Measurements from ENCODE around the gene PRR30. TPM values are rescaled to one million over a fixed set of nuclear protein-coding genes. Genes with fewer than 3 reads are reported as not detected.

Gene PRR30
- total RNA-seq, 1 experiment from 2014 or later = not detected

DNA sequence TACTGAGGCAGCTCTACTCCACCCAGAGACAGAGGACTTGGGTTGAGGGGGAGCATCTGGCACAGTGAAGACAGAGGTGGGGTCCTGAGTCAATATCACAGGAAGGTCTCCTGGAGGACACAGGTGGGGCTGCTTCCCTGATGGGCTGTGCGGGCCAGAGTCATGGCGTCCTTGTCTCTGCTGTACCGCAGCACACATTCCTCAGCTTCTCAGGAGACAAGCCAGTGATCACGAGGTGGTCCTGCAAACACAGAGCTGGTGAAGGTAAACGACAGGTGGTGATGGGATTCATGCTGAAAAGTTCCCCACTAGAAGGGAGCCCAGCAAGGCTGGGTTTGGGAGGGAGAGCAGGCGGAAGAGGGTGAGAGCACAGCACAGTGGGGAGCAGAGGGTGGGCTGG is 19.3 kb upstream of the PRR30 start:
- in situ Hi-C loops (cut with HindIII; ENCODE audit: low sequenced_read_pairs) = no loop called here
- no peak for DNase-seq (ENCODE audit: low spot score)

GRCh38 chr2:27155069-27155520 is 15.9 kb upstream of the PRR30 start:
- in situ Hi-C loops (cut with HindIII; ENCODE audit: low sequenced_read_pairs) = no loop called here
- no peak for DNase-seq (ENCODE audit: low spot score)

- in situ Hi-C loops (cut with HindIII; ENCODE audit: low sequenced_read_pairs) = no loop called here
- no peak for DNase-seq (ENCODE audit: low spot score)
Observed at GRCh38 chr2:27154488-27154887, 15.3 kb upstream of the PRR30 start.

DNA sequence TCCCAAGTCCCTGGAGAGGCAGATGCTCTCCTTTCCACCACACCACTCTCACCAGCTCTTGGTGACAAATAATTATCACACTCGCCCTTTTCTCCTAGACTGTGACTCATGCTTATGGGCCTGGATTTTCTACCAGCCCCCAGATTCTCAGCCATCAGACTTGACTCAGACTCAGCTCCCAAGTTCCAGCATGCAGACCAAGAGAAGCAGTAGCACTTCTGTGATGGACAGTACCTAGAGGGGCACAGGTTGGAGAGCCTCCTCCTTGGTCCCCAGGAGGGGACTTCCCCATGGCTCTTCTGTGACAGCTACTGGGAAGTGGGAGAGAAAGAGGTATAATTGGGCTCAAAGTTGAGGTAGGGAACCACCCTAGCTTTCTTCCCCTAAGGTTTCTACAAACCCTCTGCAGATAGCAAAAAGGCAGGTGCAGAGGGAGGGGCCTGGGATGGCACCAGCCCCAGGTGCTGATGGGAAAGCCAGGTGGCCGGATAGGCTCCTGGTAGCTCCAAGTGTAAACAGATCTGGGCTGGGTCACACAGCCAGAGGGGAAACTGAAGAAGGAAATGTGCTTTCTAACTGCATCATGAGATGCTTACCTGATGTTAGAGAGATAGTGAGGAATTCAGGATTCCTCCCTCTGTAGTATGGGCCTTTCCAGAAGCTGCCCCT is 13.7 kb upstream of the PRR30 start:
- DNase-seq (ENCODE audit: low spot score) = no peak
- in situ Hi-C loops (cut with HindIII; ENCODE audit: low sequenced_read_pairs) = no loop called here

- in situ Hi-C loops (cut with HindIII; ENCODE audit: low sequenced_read_pairs) = no loop called here
- DNase-seq (ENCODE audit: low spot score) = no peak
Observed at GRCh38 chr2:27152102-27152795, 13.0 kb upstream of the PRR30 start.

DNA sequence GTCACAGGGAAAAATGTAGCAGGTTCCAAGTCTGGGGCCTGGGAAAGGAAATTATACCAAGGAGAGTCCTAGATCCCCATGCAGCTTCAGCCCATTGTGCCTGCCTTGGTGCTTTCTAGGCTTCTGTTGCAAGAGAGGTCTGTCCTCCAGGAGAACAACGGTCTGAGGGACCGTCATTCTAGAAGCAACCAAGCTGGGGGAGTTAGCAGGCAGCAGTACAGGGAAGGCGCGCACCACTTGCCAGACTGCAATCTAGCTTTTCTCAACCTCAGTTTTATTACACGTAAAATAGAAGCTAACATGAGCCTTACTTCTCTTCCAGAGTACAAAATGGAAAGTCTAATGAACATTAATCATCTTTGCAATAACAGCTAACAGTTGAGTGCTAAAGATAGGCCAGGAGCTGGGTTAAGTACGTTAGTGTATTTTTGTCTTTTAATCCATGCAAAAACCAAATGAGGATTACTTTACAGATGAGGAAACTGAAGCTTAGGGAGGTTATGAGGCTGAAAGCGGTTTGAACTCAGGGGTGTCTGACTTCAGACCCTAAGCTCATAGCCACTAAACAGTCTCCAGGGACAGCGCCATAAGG is 11.5 kb upstream of the PRR30 start:
- no peak for DNase-seq (ENCODE audit: low spot score)
- in situ Hi-C loops (cut with HindIII; ENCODE audit: low sequenced_read_pairs) = no loop called here

DNA sequence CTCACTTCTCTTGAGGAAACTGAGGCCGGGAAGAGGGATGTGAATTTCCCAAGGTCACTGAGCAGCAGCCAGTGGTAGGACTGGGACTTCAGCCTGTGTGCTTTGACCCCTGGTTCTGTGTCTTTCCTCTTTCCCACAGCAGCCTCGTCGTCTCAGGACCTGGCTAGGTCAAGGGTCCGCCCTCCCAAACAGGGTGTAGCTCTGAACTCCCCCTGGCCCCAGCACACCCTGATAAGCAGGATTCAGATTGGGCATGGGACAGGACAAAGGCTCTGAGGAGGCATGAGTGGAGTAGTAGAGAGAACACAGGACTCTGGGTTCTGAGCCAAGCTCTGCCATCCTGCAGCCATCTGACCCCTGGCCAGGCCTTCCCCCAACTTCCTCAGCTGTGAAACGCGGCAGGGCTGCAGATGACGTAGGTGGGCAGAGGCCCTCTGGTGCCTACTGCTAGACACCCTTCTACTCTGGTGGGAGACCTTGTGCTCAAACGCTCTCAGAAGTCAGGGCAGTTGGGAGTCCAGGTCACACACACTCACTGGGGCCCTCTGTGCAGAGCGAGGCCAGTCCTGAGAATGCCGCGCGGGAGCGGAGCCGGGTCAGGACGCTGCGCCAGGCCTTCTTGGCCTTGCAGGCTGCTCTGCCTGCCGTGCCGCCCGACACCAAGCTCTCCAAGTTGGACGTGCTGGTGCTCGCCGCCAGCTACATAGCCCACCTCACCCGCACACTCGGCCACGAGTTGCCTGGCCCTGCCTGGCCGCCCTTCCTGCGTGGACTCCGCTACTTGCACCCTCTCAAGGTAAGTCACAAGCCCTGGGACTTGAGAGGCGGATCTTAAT is 10.6 kb upstream of the PRR30 start:
- no peak for DNase-seq (ENCODE audit: low spot score)
- in situ Hi-C loops (cut with HindIII; ENCODE audit: low sequenced_read_pairs) = no loop called here

- no peak for DNase-seq (ENCODE audit: low spot score)
- in situ Hi-C loops (cut with HindIII; ENCODE audit: low sequenced_read_pairs) = no loop called here
Observed at GRCh38 chr2:27148801-27149439, 9.7 kb upstream of the PRR30 start, which contains the start of gene TCF23. TSS of gene TCF23 (plus strand) at chr2:27149004. CDS start at chr2:27149134, 130 bp downstream.

- in situ Hi-C loops (cut with HindIII; ENCODE audit: low sequenced_read_pairs) = no loop called here
Observed at GRCh38 chr2:27147935-27148334, 8.7 kb upstream of the PRR30 start.

DNA sequence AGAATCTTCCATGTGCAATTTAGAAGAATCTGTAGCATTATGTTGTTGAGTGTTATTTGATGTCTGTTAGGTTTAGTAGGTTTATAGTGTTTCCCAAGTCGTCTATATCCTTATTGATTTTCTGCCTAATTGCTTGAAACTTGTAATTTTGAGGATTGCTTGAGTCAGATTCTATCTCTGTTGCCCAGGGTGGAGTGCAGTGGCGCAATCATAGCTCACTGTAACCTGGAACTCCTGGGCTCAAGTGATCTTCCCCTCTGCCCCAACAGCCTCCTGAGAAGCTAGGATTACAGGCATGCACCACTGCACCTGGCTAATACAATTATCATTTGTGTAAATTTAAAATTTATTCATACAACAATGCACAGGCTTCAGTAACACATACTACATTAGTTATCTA is 6.5 kb upstream of the PRR30 start:
- in situ Hi-C loops (cut with HindIII; ENCODE audit: low sequenced_read_pairs) = no loop called here
- no peak for DNase-seq (ENCODE audit: low spot score)

More at GRCh38 chr2:27147935-27148334, 8.7 kb upstream of the PRR30 start:
- no peak for DNase-seq (ENCODE audit: low spot score)

DNA sequence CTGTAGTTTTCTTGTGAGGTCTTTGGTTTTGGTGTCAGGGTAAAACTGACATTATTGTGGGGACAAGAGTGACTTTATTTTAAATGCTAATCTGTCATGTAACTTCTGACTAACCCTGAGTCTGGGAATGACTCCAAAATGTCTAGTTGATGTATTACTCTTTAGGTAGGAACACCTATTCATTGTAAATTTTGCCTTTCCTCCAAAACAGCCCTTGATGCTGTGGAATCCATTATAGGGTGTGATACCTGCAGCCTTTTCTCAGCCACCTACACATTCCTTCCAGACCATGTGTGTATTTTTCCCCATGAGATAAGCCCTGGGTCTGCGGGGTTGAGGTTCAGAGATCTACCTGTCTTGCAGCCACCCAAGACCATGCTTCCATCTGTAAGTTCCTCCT is 4.1 kb upstream of the PRR30 start:
- DNase-seq (ENCODE audit: low spot score) = no peak
- in situ Hi-C loops (cut with HindIII; ENCODE audit: low sequenced_read_pairs) = no loop called here

DNA sequence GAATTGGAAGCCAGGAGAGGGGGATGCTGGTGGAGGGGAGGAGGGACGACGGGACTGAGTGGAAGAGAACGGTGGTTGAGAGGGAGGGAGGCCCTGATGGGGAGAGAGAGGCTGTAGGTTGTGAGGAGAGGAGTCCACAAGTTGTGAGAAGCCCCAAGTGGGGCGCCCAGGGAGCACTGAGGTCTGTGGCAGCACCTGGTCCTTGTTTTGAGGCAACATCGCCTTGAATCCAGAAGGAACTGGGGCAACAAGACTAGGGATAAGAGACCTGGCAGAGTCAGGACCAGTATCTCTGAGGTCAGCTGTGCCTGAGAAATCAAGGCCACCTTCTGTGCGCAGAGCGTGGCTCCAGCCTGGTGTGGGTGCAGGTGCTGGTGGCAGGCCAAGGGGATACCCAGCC is 1.1 kb downstream of the PRR30 start:
- DNase-seq (ENCODE audit: low spot score) = no peak
- in situ Hi-C loops (cut with HindIII; ENCODE audit: low sequenced_read_pairs) = no loop called here

- in situ Hi-C loops (cut with HindIII; ENCODE audit: low sequenced_read_pairs) = no loop called here
- DNase-seq (ENCODE audit: low spot score) = no peak
Observed at GRCh38 chr2:27137322-27137935, 1.8 kb downstream of the PRR30 start.

DNA sequence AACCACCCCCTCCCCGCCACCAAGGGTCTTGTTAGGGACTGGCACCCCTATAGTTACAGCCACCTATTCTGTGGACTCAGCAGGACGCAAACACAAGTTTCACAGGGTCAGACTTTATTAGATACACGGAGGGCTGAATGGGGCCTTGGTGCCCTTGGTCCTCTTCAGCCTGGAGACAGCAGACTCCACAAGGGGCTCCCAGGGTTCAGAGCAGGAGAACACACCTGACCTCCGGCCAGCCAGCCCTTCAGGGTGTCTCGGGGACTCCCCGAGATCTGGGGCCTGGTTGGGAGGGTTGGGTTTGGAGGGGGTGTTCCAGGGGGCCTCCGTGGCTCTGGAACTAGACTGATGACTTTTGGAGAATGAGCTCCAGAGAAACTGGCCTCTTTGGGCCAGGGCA is 2.5 kb downstream of the PRR30 start:
- in situ Hi-C loops (cut with HindIII; ENCODE audit: low sequenced_read_pairs) = no loop called here
- DNase-seq (ENCODE audit: low spot score) = no peak

GRCh38 chr2:27135478-27135955 is 3.7 kb downstream of the PRR30 start:
- in situ Hi-C loops (cut with HindIII; ENCODE audit: low sequenced_read_pairs) = no loop called here
- no peak for DNase-seq (ENCODE audit: low spot score)

GRCh38 chr2:27134781-27135477 is 4.3 kb downstream of the PRR30 start:
- in situ Hi-C loops (cut with HindIII; ENCODE audit: low sequenced_read_pairs) = no loop called here
- no peak for DNase-seq (ENCODE audit: low spot score)

DNA sequence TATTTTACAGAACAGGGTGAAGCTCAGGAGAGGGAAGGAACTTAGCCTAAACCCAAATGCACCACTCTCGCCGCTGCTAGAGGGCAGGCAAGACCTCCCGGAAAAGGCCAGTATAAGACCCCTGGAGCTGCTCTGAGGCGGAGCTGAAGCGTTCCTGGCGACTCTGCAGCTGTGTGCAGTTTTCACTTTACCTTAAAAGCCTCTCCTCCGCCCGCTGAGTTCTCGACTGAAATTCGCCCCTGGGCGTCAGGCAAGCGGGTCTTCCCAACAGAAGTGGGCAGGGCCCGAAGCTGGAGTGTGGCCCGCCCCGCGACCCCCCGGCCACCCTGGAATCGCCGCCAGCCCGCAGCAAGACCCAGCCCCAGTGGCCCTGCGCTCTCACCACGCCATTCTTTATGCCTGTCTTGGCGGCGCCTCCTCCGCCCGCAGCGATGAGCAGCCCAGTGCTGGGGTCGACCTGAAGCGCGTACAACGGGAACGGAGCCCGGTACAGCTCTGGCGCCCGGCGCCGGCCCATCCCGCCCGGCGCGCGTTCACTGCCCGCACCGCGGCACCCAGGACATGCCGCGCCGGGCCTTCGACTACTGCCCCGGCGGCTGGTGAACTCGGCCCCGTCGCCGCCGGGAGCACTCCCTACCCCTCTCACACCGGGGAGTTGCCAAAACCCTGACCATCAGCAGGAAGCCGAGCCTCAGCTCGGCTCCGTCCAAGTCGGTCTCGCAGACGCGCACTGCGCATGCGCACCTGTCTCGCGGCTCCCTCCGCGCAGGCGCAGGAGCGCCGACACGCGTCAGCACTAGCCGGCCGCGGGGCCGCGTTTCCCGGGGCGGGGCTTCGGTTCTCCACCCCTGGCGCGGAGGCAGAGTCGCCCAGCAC is 5.1 kb downstream of the PRR30 start, which contains the start of gene PREB:
Gene PREB (minus strand): TSS at position 732 of the 876 bp plus-strand sequence. CDS start 215 bp downstream, at position 517.
- in situ Hi-C loops (cut with HindIII; ENCODE audit: low sequenced_read_pairs) = no loop called here
- peak; percentile 94 for DNase-seq (ENCODE audit: low spot score)

Data from G401 (cell line).